ENCODE measurements around the gene EPOP. TPM values are rescaled to one million over a fixed set of nuclear protein-coding genes. Genes with fewer than 3 reads are reported as not detected.

EPOP gene
- total RNA-seq (ENCODE audit: low replicate concordance), result 0.12 and 0.90 TPM in 2 replicates

DNA sequence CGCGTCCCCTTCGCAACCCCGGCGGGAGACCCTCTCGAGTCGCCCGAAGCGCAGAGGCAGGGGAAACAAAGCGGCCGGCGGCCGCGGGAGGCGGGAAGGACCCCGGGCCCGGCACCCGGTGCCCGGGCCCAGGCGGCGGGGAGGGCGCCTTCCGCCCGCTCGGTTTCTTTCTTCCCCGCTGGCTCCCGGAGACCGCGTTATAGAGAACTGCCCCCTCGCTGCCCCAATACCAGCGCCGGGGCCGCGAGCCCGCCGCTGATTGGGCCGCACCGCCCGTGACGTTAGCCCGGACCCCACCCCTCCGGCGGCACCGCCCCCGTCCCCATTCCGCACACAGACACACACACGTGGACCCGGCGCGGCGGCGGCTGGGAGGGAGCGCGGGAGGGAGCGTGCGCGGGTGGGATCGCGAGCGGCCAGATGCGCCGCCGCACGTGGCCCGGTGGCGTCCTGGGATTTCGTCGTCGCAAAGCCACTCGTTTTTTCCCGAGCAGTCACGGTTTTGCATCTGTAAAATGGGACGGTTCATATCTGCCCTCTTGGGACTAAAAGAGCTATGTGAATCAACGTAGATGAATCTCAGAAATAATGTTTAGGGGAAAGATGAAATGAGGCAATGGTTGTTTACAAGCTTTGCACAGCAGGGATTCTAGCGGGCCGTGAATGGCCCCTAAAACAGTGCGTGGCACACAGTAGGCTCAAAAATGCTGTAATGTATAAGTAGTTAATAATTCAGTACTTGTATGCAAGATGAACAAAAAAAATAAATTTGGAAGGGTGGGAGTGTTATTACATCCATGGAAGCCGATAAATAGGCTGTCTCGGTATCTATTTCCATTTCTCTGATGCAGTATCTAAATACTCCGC lies at the start of gene EPOP:
Gene EPOP, minus strand, starts transcription at position 209 of the 867 bp plus-strand sequence. CDS start 462 bp downstream, outside the sequence.

DNA sequence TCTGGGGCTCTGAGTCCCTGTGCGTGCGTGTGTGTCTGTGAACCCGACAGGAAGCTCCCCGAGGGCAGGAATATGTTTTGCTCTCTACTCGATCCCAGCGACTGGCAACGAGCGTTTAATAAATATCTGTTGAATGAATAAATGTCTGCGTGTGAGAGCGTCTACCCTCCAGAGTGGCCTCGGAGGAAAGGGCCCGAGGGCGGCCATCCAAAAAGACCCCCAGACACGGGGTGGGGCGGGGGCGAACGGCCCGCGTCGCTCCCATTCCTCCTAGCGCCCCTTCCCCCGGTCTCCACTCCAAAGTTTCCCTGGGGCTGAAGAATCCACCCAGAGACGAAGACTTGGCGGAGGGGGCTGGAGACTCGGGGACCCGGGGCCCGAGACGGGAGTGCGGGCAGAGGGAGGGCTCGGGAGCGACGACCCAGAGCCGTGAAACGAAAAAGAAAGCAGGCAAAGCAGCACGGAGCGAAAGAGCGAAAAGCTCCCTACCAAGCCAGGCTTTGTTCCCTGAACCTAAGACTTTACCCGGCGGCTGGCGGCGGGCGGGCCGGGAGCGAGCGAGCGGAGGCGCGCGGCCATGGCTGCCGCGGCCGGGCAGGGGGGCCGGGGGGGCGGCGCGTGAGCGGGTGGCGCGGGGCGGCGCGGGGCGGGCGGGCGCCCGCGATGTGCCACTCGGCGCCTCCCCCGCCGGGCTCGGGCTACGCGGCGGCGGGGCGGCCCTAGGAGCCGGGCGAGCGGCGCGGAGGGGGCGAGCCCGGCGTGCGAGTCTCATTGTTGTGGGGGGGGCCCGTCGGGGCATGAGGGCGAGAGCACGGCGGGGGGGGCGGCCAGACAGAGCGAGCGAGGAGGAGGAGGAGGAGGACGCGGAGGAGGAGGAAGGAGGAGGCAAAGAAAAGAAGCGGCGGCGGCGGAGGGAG lies 30.1 kb upstream of the EPOP start, which contains the start of gene MLLT6:
Gene MLLT6, plus strand, starts transcription at position 668 of the 917 bp plus-strand sequence. CDS start 360 bp downstream, outside the sequence.

Other genes starting within 250 kb of the EPOP start
- 9.8 and 18.7 TPM in 2 replicates for gene ARHGAP23, start 246.5 kb downstream of the EPOP start, total RNA-seq (ENCODE audit: low replicate concordance)
- gene SRCIN1, start 69.0 kb downstream of the EPOP start, total RNA-seq (ENCODE audit: low replicate concordance), result under 0.01 and 0.12 TPM in 2 replicates
- gene MLLT6, start 30.3 kb upstream of the EPOP start, total RNA-seq (ENCODE audit: low replicate concordance), result 17.1 and 44.8 TPM in 2 replicates
- 1.8 and 4.5 TPM in 2 replicates for gene CISD3, start 55.4 kb upstream of the EPOP start, total RNA-seq (ENCODE audit: low replicate concordance)
- 1.5 and 5.3 TPM in 2 replicates for gene PCGF2, start 73.4 kb upstream of the EPOP start, total RNA-seq (ENCODE audit: low replicate concordance)
- gene PSMB3, start 77.8 kb upstream of the EPOP start, total RNA-seq (ENCODE audit: low replicate concordance), result 453 and 499 TPM in 2 replicates
- gene PIP4K2B, start 124.6 kb upstream of the EPOP start, total RNA-seq (ENCODE audit: low replicate concordance), result 38.9 and 90.7 TPM in 2 replicates
- 6.6 and 8.1 TPM in 2 replicates for gene CWC25, start 150.4 kb upstream of the EPOP start, total RNA-seq (ENCODE audit: low replicate concordance)
- 3,022 and 3,163 TPM in 2 replicates for gene RPL23, start 178.8 kb upstream of the EPOP start, total RNA-seq (ENCODE audit: low replicate concordance)
- 72.4 and 76.5 TPM in 2 replicates for gene LASP1, start 195.1 kb upstream of the EPOP start, total RNA-seq (ENCODE audit: low replicate concordance)